Loucy (cell line): Measurements from ENCODE around the gene SNCAIP.

Experiments
- H2AFZ ChIP-seq: fragments of 200-600 bp; sonication (generic); 2 replicates; pipeline ENCODE4 v1.6.0; 2016; ENCODE audit warnings: antibody characterized with exemption, mild to moderate bottlenecking, low read length, moderate library complexity
- H3F3A ChIP-seq: fragments of 200-600 bp; 2 replicates; pipeline ENCODE4 v1.6.0; 2016; ENCODE audit warnings: antibody characterized with exemption, low read depth, mild to moderate bottlenecking
- H3K27me3 ChIP-seq: fragments of 200-600 bp; sonication (generic); 2 replicates; pipeline ENCODE4 v1.6.1; 2014; ENCODE audit warnings: low read length, mild to moderate bottlenecking; ENCODE audit not compliant: insufficient read depth, poor library complexity, severe bottlenecking
- H3K36me3 ChIP-seq: fragments of 200-600 bp; sonication (generic); 2 replicates; pipeline ENCODE4 v1.6.1; 2016; ENCODE audit warnings: low read length; ENCODE audit not compliant: insufficient read depth
- H3K4me1 ChIP-seq: fragments of 200-600 bp; sonication (generic); 2 replicates; pipeline ENCODE4 v1.5.1; 2014; ENCODE audit warnings: low read length, mild to moderate bottlenecking; ENCODE audit not compliant: insufficient read depth, poor library complexity, severe bottlenecking
- H3K4me2 ChIP-seq: fragments of 200-600 bp; sonication (generic); 2 replicates; pipeline ENCODE4 v1.6.0; 2014; ENCODE audit warnings: antibody characterized with exemption, low read length, low read depth, mild to moderate bottlenecking; ENCODE audit not compliant: poor library complexity, severe bottlenecking
- H3K4me3 ChIP-seq: fragments of 200-600 bp; sonication (generic); 2 replicates; pipeline ENCODE4 v1.5.1; 2014; ENCODE audit warnings: low read length, mild to moderate bottlenecking, mixed read lengths; ENCODE audit not compliant: poor library complexity, severe bottlenecking
- H3K79me2 ChIP-seq: fragments of 200-600 bp; sonication (generic); 2 replicates; pipeline ENCODE4 v1.6.1; 2014; ENCODE audit warnings: low read length; ENCODE audit not compliant: insufficient read depth
- H3K9ac ChIP-seq: fragments of 200-600 bp; sonication (generic); 2 replicates; pipeline ENCODE4 v1.6.0; 2014; ENCODE audit warnings: mild to moderate bottlenecking, low read depth, low read length, moderate library complexity; ENCODE audit not compliant: poor library complexity, severe bottlenecking
- H3K9me2 ChIP-seq: fragments of 200-600 bp; sonication (generic); replicated peaks from 2 replicates; pipeline ENCODE4 v1.6.1; 2016; ENCODE audit warnings: low read depth, low read length, mixed read lengths
- H3K9me3 ChIP-seq: fragments of 200-600 bp; sonication (generic); 2 replicates; pipeline ENCODE4 v1.6.1; 2014; ENCODE audit warnings: mild to moderate bottlenecking, antibody characterized with exemption, low read length, low read depth; ENCODE audit not compliant: insufficient read depth
- H4K20me1 ChIP-seq: fragments of 200-600 bp; sonication (generic); 2 replicates; pipeline ENCODE4 v1.6.0; 2014; ENCODE audit warnings: antibody characterized with exemption, low read length, mild to moderate bottlenecking; ENCODE audit not compliant: insufficient read depth, poor library complexity, severe bottlenecking
- CTCF ChIP-seq: fragments of 200-600 bp; sonication (generic); conservative IDR thresholded peaks from 2 replicates; pipeline ENCODE4 v1.5.1; 2014; ENCODE audit warnings: mild to moderate bottlenecking, antibody characterized with exemption, low read length
- EZH2phosphoT487 ChIP-seq: fragments of 200-600 bp; IDR thresholded peaks from 2 replicates; pipeline ENCODE4 v1.6.1; 2018; ENCODE audit warnings: antibody characterized with exemption, mild to moderate bottlenecking, moderate library complexity, borderline replicate concordance

Gene SNCAIP

GRCh38 chr5:122454541-122454940 lies 142.5 kb downstream of the SNCAIP start:
- no peak for TF ChIP-seq EZH2phosphoT487
- no peak for TF ChIP-seq CTCF
- H3K79me2 ChIP-seq = no peaks in the 10 kb centered on the region
- no peak overlapping the region for H3K4me3 ChIP-seq

GRCh38 chr5:122455939-122456338 lies 143.9 kb downstream of the SNCAIP start:
- Histone ChIP-seq H3K4me1 (no peaks in the 10 kb centered on the region), H3K79me2 (no peaks in the 10 kb centered on the region), H3K9me3 (no peaks in the 10 kb centered on the region), H3K27me3 (no peaks in the 10 kb centered on the region), H3K4me2 (no peak overlapping the region), H4K20me1 (no peaks in the 10 kb centered on the region), H3K4me3 (no peak overlapping the region), H3K9ac (no peak overlapping the region), H2AFZ (no peak overlapping the region), H3K9me2 (no peaks in the 10 kb centered on the region), H3F3A (no peaks in the 10 kb centered on the region), H3K36me3 (no peaks in the 10 kb centered on the region)
- TF ChIP-seq CTCF = no peak
- TF ChIP-seq EZH2phosphoT487 = no peak

More at GRCh38 chr5:122454541-122454940, 142.5 kb downstream of the SNCAIP start:
- Histone ChIP-seq H3K9ac (no peak overlapping the region), H3K4me2 (no peak overlapping the region), H4K20me1 (no peaks in the 10 kb centered on the region), H3K27me3 (no peaks in the 10 kb centered on the region), H3K9me3 (no peaks in the 10 kb centered on the region), H3K4me1 (no peaks in the 10 kb centered on the region), H2AFZ (no peak overlapping the region), H3F3A (no peaks in the 10 kb centered on the region), H3K9me2 (no peaks in the 10 kb centered on the region), H3K36me3 (no peaks in the 10 kb centered on the region)

DNA sequence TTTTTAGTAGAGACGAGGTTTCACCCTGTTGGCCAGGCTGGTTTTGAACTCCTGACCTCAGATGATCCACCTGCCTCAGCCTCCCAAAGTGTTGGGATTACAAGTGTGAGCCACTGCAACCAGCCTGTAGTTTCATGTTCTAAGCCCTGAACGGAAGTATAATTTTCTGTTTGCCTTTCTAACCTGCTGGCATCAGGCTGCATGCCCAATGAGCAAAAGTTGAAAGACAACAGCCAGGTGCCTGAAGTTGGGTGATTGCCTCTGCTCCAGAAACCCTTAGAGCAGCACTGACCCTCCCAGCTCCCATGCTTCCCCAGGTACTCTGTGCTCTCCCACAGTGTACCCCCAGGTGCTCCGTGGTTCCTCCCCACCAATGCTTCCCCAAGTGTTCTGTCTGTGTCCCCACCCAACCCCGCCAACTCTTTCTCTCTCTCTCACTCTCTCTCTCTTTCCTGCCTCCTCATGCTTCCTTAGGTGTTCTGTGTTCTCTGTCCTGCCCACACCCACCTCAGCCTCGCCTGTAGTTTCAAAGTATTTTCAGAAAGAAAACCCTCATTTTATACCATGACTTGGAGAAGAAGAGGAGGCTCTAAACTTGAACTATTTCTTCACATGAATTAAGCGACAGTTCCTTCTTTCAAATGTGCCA lies 145.3 kb downstream of the SNCAIP start:
- TF ChIP-seq EZH2phosphoT487 (no peak), CTCF (no peak)
- Histone ChIP-seq H3K27me3 (no peaks in the 10 kb centered on the region), H3K4me2 (no peak overlapping the region), H3K4me3 (no peak overlapping the region), H3F3A (no peaks in the 10 kb centered on the region), H3K4me1 (no peaks in the 10 kb centered on the region), H3K36me3 (no peaks in the 10 kb centered on the region), H3K9me3 (no peaks in the 10 kb centered on the region), H3K9ac (no peak overlapping the region), H2AFZ (no peak overlapping the region), H3K79me2 (no peaks in the 10 kb centered on the region), H4K20me1 (no peaks in the 10 kb centered on the region), H3K9me2 (no peaks in the 10 kb centered on the region)
